OCI-LY1 (cell line): ENCODE measurements around the gene NR4A1.

Experiments
- H2AFZ ChIP-seq: fragments of 200-600 bp; sonication (generic), shearing (Covaris generic); 2 replicates; pipeline ENCODE4 v1.6.0; 2014; ENCODE audit warnings: antibody characterized with exemption, mild to moderate bottlenecking, low read length
- H3F3A ChIP-seq: fragments of 200-600 bp; sonication (generic), shearing (Covaris generic); 2 replicates; pipeline ENCODE4 v1.6.0; 2014; ENCODE audit warnings: mild to moderate bottlenecking, antibody characterized with exemption, low read length, moderate library complexity; ENCODE audit not compliant: insufficient read depth
- H3K27ac ChIP-seq: fragments of 200-600 bp; sonication (generic); 2 replicates; pipeline ENCODE4 v1.5.1; 2014; ENCODE audit warnings: low read length, mixed run types, mild to moderate bottlenecking, low read depth; ENCODE audit not compliant: poor library complexity, severe bottlenecking
- H3K27me3 ChIP-seq: fragments of 200-600 bp; sonication (generic); 2 replicates; pipeline ENCODE4 v1.6.0; 2014; ENCODE audit warnings: antibody characterized with exemption, mild to moderate bottlenecking, low read length, moderate library complexity; ENCODE audit not compliant: insufficient read depth
- H3K36me3 ChIP-seq: fragments of 200-600 bp; sonication (generic); 2 replicates; pipeline ENCODE4 v1.6.1; 2014; ENCODE audit warnings: mild to moderate bottlenecking, antibody characterized with exemption, low read length, moderate library complexity, mixed read lengths; ENCODE audit not compliant: insufficient read depth
- H3K4me1 ChIP-seq: fragments of 200-600 bp; sonication (generic); 2 replicates; pipeline ENCODE4 v1.5.1; 2014; ENCODE audit warnings: mild to moderate bottlenecking, low read length, moderate library complexity; ENCODE audit not compliant: insufficient read depth, severe bottlenecking
- H3K4me2 ChIP-seq: fragments of 200-600 bp; sonication (generic), shearing (Covaris generic); 2 replicates; pipeline ENCODE4 v1.6.1; 2014; ENCODE audit warnings: low read length
- H3K4me3 ChIP-seq: fragments of 200-600 bp; sonication (generic); 2 replicates; pipeline ENCODE4 v1.5.1; 2014; ENCODE audit warnings: low read length, low read depth, mild to moderate bottlenecking, mixed read lengths; ENCODE audit not compliant: poor library complexity, severe bottlenecking
- H3K79me2 ChIP-seq: fragments of 200-600 bp; shearing (Covaris generic); 2 replicates; pipeline ENCODE4 v1.6.1; 2016; ENCODE audit warnings: mixed run types, low read length, mixed read lengths; ENCODE audit not compliant: insufficient read depth
- H3K9ac ChIP-seq: fragments of 200-600 bp; sonication (generic), shearing (Covaris generic); 2 replicates; pipeline ENCODE4 v1.6.1; 2014; ENCODE audit warnings: mild to moderate bottlenecking, low read length, mixed read lengths
- H3K9me2 ChIP-seq: fragments of 200-600 bp; sonication (generic), shearing (Covaris generic); 2 replicates; pipeline ENCODE4 v1.6.1; 2014; ENCODE audit warnings: low read depth, mild to moderate bottlenecking, low read length, mixed read lengths
- H3K9me3 ChIP-seq: fragments of 200-600 bp; shearing (Covaris generic); 2 replicates; pipeline ENCODE4 v1.6.1; 2014; ENCODE audit warnings: low read length, mixed read lengths
- H4K20me1 ChIP-seq: fragments of 200-600 bp; sonication (generic), shearing (Covaris generic); 2 replicates; pipeline ENCODE4 v1.6.0; 2016; ENCODE audit warnings: mild to moderate bottlenecking, low read length; ENCODE audit not compliant: insufficient read depth
- CTCF ChIP-seq: fragments of 200-600 bp; sonication (generic), shearing (Covaris generic); IDR thresholded peaks from 2 replicates; pipeline ENCODE4 v1.5.1; 2017; ENCODE audit warnings: mild to moderate bottlenecking, antibody characterized with exemption, low read length, moderate library complexity, mixed read lengths
- EZH2 ChIP-seq: fragments of 200-600 bp; sonication (generic), shearing (Covaris generic); IDR thresholded peaks from 2 replicates; pipeline ENCODE4 v1.8.0; 2017; ENCODE audit warnings: borderline replicate concordance, mixed run types, mild to moderate bottlenecking, antibody characterized with exemption, low read length, moderate library complexity, mixed read lengths

The NR4A1 gene

GRCh38 chr12:52023976-52024688 lies 27.1 kb upstream of the NR4A1 start:
- peak overlapping the region; percentile 59 for H3K9ac ChIP-seq
- H3K27me3 ChIP-seq = 0 out of 2 replicates have a peak, but pooled peaks cover 4% of the 10 kb centered on the region
- H3F3A ChIP-seq = no peaks in the 10 kb centered on the region; the same call in 1 of the 2 replicates
- peak overlapping the region; percentile 84 for H3K27ac ChIP-seq
- H3K79me2 ChIP-seq = no peaks in the 10 kb centered on the region
- no peak overlapping the region for H2AFZ ChIP-seq
- peaks cover 31% of the 10 kb centered on the region for H3K4me1 ChIP-seq
- H3K9me3 ChIP-seq = no peaks in the 10 kb centered on the region
- peak overlapping the region; percentile 75 for H3K4me2 ChIP-seq
- H3K4me3 ChIP-seq = peak overlapping the region; percentile 58
- H3K9me2 ChIP-seq = no peaks in the 10 kb centered on the region
- TF ChIP-seq EZH2 (no peak), CTCF (peak; percentile 13; the same call in 1 of the 2 replicates)
- H4K20me1 ChIP-seq = no peaks in the 10 kb centered on the region
- H3K36me3 ChIP-seq = no peaks in the 10 kb centered on the region

- no peak overlapping the region for H2AFZ ChIP-seq
Measured at GRCh38 chr12:52024845-52025230, 26.4 kb upstream of the NR4A1 start.

GRCh38 chr12:52026263-52026662 lies 25.0 kb upstream of the NR4A1 start:
- Histone ChIP-seq H2AFZ (no peak overlapping the region), H3F3A (no peaks in the 10 kb centered on the region; the same call in 1 of the 2 replicates), H3K9me2 (no peaks in the 10 kb centered on the region), H3K79me2 (no peaks in the 10 kb centered on the region), H3K36me3 (no peaks in the 10 kb centered on the region), H3K9me3 (no peaks in the 10 kb centered on the region), H3K27ac (no peak overlapping the region), H3K27me3 (0 out of 2 replicates have a peak, but pooled peaks cover 5% of the 10 kb centered on the region), H3K4me3 (no peak overlapping the region), H3K4me2 (peak overlapping the region; percentile 75; the same call in 1 of the 2 replicates), H4K20me1 (no peaks in the 10 kb centered on the region), H3K4me1 (peaks cover 31% of the 10 kb centered on the region), H3K9ac (no peak overlapping the region)
- TF ChIP-seq EZH2 (no peak), CTCF (no peak)

More at GRCh38 chr12:52024845-52025230, 26.4 kb upstream of the NR4A1 start:
- Histone ChIP-seq H3K9me3 (no peaks in the 10 kb centered on the region), H3K79me2 (no peaks in the 10 kb centered on the region), H4K20me1 (no peaks in the 10 kb centered on the region), H3K9ac (peak overlapping the region; percentile 59), H3K4me2 (peak overlapping the region; percentile 75), H3K4me1 (peaks cover 31% of the 10 kb centered on the region), H3K4me3 (peak overlapping the region; percentile 58), H3K36me3 (no peaks in the 10 kb centered on the region), H3K9me2 (no peaks in the 10 kb centered on the region), H3K27ac (peak overlapping the region; percentile 84), H3F3A (no peaks in the 10 kb centered on the region; the same call in 1 of the 2 replicates), H3K27me3 (0 out of 2 replicates have a peak, but pooled peaks cover 5% of the 10 kb centered on the region)
- TF ChIP-seq CTCF (no peak), EZH2 (no peak)
